Measurements from ENCODE around the gene FABP1. TPM values are rescaled to one million over a fixed set of nuclear protein-coding genes. Genes with fewer than 3 reads are reported as not detected.

The FABP1 gene
- total RNA-seq, 1 donor from 2014 or later, result not detected

GRCh38 chr2:88139203-88139702, 11.4 kb upstream of the FABP1 start:
- no peak for DNase-seq (ENCODE audit: extremely low read depth, low read depth, low spot score)

- no peak for DNase-seq (ENCODE audit: extremely low read depth, low read depth, low spot score)
Observed at GRCh38 chr2:88137833-88138232, 10.0 kb upstream of the FABP1 start.

- no peak for DNase-seq (ENCODE audit: extremely low read depth, low read depth, low spot score)
Observed at GRCh38 chr2:88136817-88137216, 9.0 kb upstream of the FABP1 start.

DNA sequence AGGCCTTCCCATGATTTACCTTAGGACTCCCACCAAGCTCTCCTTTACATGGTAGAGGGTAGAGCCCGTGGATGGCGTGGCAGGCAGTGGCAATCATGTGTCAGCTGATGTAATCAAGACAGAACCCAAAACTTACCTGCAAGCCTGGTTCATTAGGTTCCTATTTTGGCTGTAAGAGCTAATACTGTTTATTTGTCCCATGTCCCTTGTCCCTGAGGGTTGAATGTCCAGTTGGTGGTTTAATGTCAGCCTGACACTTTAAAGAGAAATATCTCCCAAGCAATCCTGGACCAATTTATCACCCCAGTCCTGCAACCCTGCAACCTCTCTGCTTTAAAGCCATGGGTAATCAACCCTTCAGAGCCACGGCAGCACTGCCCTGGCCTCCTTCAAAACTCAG, 6.0 kb upstream of the FABP1 start:
- DNase-seq (ENCODE audit: extremely low read depth, low read depth, low spot score), result no peak

DNA sequence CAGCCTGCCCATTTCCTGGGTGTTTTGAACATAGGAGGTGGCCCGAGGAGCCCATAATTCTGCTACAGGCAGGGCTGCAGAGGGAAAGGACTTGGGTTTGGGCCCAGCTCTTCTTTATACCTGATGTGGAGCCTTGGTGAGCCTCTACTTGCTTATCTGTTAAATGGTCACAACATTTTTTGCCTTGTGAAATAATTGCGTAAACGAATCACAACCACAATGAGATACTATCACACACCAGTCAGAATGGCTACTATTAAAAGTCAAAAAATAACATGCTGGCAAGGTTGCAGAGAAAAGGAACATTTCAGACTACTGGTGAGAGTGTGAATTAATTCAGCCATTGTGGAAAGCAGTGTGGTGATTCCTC, 4.1 kb upstream of the FABP1 start:
- DNase-seq (ENCODE audit: extremely low read depth, low read depth, low spot score), result no peak

DNA sequence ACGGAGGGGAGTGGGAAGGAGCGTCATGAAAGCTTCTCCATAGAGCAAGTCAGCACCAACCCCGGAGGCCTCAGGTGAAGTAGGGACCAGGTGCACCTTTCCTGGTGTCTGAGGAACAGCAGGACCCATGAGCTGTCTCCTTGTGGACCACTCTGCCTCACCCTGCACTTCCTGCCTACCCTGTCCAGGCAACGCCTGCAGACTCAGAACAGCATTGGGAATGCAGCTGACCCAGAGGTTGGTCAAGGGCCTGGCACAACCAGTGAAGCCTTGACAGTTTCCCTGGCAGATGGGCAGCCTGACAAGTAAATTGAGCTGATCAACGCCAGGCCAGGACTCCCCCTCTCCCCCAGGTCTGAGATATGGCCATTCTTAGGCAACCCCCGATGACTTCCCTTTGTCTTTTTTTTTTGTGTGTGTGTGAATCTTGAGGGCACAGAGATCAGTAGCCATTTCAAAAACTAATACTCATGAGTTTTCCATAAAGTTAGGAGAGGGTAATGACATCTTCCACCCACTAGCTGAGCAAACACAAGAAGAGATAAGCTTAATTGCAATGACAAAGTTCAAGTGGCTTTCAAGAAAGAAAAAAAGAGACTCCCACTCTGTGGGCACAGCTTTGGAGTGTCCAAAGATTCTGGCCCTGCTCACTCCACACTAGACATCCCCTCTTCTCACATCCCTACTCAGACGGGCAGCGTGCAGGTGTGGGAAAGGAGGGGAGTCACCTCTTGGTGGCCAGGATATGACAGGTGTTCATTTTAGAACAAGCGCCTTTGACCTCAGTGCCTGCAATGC, 3.5 kb upstream of the FABP1 start:
- no peak for DNase-seq (ENCODE audit: extremely low read depth, low read depth, low spot score)

GRCh38 chr2:88129313-88129959, 1.6 kb upstream of the FABP1 start:
- no peak for DNase-seq (ENCODE audit: extremely low read depth, low read depth, low spot score)

DNA sequence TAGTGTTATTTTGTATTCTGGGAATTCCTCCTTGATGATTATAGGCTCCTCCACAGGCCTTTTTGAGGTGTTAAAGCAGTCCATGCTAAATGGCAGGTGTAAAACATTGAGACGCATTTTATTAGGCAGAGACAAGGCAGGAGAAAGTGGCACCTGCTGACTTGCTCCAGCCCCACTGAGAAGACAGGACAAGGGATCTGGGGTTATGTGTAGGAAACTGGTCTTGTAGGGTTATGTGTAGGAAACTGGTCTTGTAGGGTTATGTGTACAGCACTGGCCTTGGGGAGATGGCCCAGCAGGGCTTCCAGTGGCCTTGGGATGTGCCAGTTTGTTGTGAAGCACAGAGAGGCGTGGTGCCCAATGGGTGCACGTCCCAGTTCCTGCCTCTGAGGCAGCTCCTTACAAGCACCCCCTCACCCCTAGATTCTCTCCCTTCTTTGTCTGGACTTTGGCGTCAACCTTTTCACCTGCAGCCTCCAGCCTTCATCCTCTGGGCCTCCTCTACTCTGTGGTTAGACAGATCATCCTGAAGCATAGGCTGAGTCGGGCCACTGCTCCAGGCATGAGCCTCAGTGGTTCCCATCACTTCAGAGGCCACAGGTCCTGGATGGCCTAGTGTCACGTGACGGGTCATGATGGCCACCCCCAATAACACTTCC, 921 bp upstream of the FABP1 start:
- DNase-seq (ENCODE audit: extremely low read depth, low read depth, low spot score), result no peak

GRCh38 chr2:88127638-88127887, 299 bp downstream of the FABP1 start:
- no peak for DNase-seq (ENCODE audit: extremely low read depth, low read depth, low spot score)

- no peak for DNase-seq (ENCODE audit: extremely low read depth, low read depth, low spot score)
Observed at GRCh38 chr2:88126772-88127637, 857 bp downstream of the FABP1 start.

DNA sequence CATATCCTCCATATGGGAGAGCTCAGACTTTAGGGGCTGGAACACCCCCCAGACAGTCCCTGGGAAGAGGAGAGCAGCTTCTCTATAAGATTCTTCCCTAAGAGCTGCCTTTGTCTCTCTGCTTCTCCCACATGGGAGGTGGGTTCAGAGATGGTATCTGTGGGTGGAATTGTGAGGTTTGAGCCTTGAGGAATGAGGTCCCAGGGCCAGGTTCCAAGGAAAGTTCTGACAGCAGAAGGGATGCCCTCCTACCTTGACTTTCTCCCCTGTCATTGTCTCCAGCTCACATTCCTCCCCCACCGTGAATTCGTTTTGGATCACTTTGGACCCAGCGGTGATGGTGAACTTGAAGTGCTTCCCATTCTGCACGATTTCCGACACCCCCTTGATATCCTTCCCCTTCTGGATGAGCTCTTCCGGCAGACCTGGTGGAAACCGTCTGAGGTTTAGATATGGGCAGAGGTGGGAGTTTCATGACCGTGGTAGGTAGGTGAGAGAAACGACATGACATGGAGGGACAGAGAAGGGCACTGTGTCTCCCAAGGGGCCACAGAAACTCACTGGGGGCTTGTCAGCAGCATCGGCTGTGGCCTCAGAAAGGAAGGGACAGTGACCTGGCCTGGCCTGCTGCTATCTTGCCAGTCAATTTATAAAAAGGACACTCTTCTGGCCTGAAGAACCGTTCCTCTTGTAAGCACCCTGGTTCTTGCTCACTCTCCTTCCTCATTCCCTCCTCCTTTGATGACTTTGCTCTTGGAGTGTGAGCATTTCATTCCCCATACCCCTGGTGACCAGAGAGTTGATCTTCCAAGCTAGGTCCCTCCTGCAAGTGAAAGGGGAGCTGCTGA, 1.7 kb downstream of the FABP1 start:
- DNase-seq (ENCODE audit: extremely low read depth, low read depth, low spot score), result no peak

DNA sequence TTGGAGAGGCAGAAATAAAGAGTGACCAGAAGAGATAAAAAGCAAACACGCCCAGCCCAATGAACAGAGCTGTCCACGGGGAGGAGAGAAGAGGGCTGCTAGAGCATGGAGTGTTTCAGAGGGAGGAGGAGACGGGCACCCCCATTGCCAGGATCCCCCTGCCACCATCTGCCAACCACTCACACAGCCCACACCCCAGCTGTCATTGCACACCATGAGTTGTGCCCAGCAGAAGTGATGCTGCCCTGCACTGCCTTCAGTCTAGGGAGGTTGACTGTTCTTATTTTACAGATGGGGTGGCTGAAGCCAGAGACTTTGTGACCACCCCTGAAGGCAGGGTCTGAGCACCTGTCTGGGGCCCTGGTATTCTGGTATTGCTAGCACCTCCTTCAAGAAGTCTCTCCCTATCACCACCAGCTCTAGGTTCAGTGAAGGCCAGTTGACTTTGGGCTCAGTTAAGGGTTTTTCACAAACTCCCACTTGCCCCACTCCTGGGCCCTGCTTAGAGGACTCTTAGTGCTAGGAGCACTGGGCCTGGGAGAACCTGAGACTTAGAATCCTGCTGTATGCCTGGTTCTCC, 2.4 kb downstream of the FABP1 start:
- DNase-seq (ENCODE audit: extremely low read depth, low read depth, low spot score), result no peak

DNA sequence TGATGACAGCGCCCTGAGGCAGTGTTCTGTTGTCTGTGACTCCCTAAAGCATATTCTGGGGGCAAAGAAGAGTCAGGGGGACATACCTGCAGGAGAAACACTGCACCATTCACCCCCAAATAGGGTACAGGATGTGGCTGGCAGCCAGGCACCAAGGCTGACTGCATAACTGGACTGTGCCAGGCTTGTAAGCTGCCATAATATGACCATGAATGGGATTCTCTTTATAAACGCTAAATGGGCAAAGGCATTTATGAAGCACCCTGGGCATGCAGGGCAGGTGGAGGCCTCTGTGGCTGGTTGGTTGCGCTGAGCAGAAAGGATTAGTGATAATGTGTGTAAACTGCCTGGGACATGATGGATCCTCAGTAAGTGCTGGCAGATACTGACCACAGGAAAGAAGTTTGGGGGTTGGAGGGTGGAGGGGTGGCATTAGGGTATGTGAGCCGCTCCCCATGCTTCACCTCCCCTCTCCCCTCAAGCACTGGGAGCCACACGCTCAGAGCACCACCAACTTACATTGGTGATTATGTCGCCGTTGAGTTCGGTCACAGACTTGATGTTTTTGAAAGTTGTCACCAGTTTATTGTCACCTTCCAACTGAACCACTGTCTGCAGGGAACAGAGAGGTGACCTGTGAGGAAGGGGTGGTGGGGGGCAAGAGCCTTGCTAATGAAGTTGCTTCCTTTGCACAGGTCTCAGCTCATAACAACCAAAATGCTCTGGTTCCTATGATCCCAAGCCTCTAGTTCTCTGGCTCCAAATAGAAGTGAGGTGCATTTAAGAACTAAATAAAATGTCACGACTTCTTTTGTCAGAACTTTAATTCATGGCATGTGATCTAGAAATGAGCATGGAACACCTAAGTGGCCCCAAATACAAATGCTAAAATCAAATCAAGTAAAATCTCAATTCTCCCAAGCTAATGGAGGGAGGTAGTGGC, 3.6 kb downstream of the FABP1 start:
- no peak for DNase-seq (ENCODE audit: extremely low read depth, low read depth, low spot score)

DNA sequence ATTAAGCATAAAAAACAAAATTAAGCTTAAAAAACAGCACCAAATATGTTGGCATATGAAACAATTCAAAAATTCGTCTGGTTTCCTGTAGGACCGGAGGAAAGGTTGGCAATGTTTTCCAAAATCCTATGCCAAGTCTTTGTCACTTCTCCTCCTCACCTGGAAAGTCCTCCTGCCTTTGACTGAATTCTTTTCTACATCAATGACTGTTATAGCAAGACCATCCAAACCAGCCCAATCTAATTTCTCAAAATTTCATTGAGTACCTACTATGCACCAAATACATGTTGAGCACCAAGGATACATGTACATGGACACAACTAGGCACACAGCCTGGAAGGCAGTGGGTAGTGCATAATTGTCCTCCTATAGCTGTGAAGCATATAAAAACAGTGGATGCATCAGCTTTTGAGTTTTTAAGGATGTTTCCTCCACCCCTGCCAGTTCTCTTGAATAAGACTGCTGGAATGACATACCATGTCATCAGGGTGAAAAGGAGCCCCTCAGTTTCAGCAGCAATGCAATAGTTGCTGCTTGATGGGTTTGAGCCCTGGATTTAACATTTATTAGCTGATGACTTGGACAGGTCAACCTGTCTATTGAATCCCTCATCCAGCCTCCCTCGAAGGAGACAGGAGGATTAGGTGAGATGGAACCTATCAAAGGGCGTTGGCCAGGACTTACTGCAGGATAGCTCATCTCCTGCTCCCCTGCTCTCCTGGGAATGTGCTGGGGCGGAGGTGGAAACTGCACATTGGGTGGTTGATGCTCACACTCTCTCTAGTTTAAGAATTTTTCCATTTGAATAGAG, 4.5 kb downstream of the FABP1 start:
- DNase-seq (ENCODE audit: extremely low read depth, low read depth, low spot score), result no peak

GRCh38 chr2:88122141-88122884, 5.5 kb downstream of the FABP1 start:
- DNase-seq (ENCODE audit: extremely low read depth, low read depth, low spot score), result no peak

GRCh38 chr2:88121678-88122077, 6.2 kb downstream of the FABP1 start:
- no peak for DNase-seq (ENCODE audit: extremely low read depth, low read depth, low spot score)

- no peak for DNase-seq (ENCODE audit: extremely low read depth, low read depth, low spot score)
Observed at GRCh38 chr2:88117973-88118372, 9.9 kb downstream of the FABP1 start.
